ENCODE results near the gene NCBP1.
"Not testable (repeated sequence)": the region's sequence is repeated elsewhere in the genome, so short reads cannot be mapped to it uniquely, and the experiment has no call there.

NCBP1 gene

GRCh38 chr9:97689401-97690180, 56.0 kb downstream of the NCBP1 start:
- DNase-seq (ENCODE audit: low spot score in 2 of 2) = no peak
- Mint-ChIP-seq H3K4me1 (peaks cover 27% of the 10 kb centered on the region), H3K36me3 (peaks cover 95% of the 10 kb centered on the region), H3K4me3 (no peak overlapping the region), H3K9me3 (no peaks in the 10 kb centered on the region), H3K27ac (no peak overlapping the region)
- no peak for ATAC-seq

DNA sequence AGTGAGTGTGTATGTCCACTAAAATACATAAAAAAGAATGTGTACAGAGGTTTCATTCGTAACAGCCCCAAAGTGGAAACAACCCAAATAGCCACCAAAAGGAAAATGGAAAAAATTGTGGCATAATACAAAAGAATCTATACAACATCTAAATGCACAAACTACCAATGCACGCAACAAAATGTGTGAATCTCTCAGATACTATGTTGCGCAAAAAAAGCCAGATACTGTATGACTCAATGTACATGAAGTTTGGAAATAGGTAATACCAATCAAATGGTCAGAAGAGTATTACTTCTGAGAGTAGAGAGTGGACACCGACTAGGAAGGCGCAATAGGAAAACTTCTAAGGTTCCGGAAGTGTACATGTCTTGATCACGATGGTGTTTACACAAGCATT, 61.1 kb downstream of the NCBP1 start:
- H3K27ac Mint-ChIP-seq = peak overlapping the region; percentile 48
- no peak for ATAC-seq
- H3K9me3 Mint-ChIP-seq = no peaks in the 10 kb centered on the region
- H3K36me3 Mint-ChIP-seq = peaks cover 45% of the 10 kb centered on the region
- DNase-seq (ENCODE audit: low spot score in 2 of 2) = no peak
- H3K4me1 Mint-ChIP-seq = peaks cover 44% of the 10 kb centered on the region
- H3K4me3 Mint-ChIP-seq = peak overlapping the region; percentile 86

GRCh38 chr9:97695390-97695789, 61.8 kb downstream of the NCBP1 start:
- H3K27ac Mint-ChIP-seq = no peak overlapping the region
- H3K9me3 Mint-ChIP-seq = no peaks in the 10 kb centered on the region
- ATAC-seq (no peak), DNase-seq (ENCODE audit: low spot score in 2 of 2) (no peak)
- H3K36me3 Mint-ChIP-seq = peaks cover 38% of the 10 kb centered on the region
- peaks cover 44% of the 10 kb centered on the region for H3K4me1 Mint-ChIP-seq
- peak overlapping the region; percentile 86 for H3K4me3 Mint-ChIP-seq

- H3K4me3 Mint-ChIP-seq = peak overlapping the region; percentile 86
- no peak for ATAC-seq
- no peak for DNase-seq (ENCODE audit: low spot score in 2 of 2)
- H3K4me1 Mint-ChIP-seq = peaks cover 48% of the 10 kb centered on the region
- peaks cover 30% of the 10 kb centered on the region for H3K36me3 Mint-ChIP-seq
- peak overlapping the region; percentile 91 for H3K27ac Mint-ChIP-seq
- no peaks in the 10 kb centered on the region for H3K9me3 Mint-ChIP-seq
Measured at GRCh38 chr9:97695995-97696802, 62.6 kb downstream of the NCBP1 start.

- Mint-ChIP-seq H3K4me1 (peaks cover 52% of the 10 kb centered on the region), H3K4me3 (peak within 1 kb of the TSS; percentile 86), H3K9me3 (no peaks in the 10 kb centered on the region), H3K36me3 (peaks cover 22% of the 10 kb centered on the region), H3K27ac (peak within 1 kb of the TSS; percentile 91)
- peak; percentile 96 to 98 for DNase-seq (ENCODE audit: low spot score in 2 of 2)
- peak; percentile 94 for ATAC-seq
Measured at GRCh38 chr9:97696803-97697601, 63.4 kb downstream of the NCBP1 start, which contains the start of gene XPA. XPA (minus strand) TSS chr9:97697340; CDS start chr9:97697292, 48 bp downstream.

DNA sequence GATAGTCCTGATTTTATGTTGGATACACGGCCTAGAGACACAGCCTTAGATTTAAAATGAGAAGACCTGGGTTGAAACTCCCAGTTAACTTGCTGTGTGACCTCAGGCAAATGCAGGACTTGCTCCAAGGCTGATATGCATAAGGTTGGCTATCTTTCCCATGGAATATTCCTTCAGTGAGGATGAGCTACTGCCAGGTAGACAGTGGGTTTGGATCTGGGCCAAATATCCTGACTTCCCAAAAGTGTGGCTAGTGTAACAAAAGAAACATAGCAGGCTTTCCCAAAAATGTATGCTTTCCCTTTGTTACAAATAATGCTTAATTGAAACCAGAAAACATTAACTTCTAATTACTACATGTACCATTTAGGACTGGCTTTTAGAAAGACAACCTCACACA, 64.2 kb downstream of the NCBP1 start:
- H3K4me3 Mint-ChIP-seq = peak overlapping the region; percentile 86
- DNase-seq (ENCODE audit: low spot score in 2 of 2) = no peak
- peaks cover 14% of the 10 kb centered on the region for H3K36me3 Mint-ChIP-seq
- ATAC-seq = no peak
- peaks cover 52% of the 10 kb centered on the region for H3K4me1 Mint-ChIP-seq
- H3K27ac Mint-ChIP-seq = peak overlapping the region; percentile 91
- no peaks in the 10 kb centered on the region for H3K9me3 Mint-ChIP-seq

GRCh38 chr9:97698865-97699264, 65.2 kb downstream of the NCBP1 start:
- Mint-ChIP-seq H3K9me3 (no peaks in the 10 kb centered on the region), H3K4me3 (no peak overlapping the region), H3K36me3 (peaks cover 5% of the 10 kb centered on the region), H3K27ac (peak overlapping the region; percentile 32), H3K4me1 (peaks cover 49% of the 10 kb centered on the region)
- DNase-seq (ENCODE audit: low spot score in 2 of 2) = no peak
- no peak for ATAC-seq

DNA sequence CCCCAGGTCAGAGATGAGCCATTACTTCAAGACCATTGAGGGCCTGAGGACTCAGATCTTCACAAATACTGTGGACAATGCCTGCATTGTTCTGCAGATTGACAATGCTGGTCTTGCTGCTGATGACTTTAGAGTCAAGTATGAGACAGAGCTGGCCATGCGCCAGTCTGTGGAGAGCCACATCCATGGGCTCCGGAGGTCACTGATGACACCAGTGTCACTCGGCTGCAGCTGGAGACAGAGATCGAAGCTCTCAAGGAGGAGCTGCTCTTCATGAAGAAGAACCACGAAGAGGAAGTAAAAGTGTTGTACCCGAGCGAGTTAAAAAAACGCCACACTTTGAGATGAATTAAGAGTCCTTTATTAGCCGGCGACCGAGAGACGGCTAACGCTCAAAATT, 65.7 kb downstream of the NCBP1 start:
- not testable (repeated sequence) for H3K4me3 Mint-ChIP-seq; H3K9me3 Mint-ChIP-seq; DNase-seq (ENCODE audit: low spot score in 2 of 2); H3K36me3 Mint-ChIP-seq; ATAC-seq
- Mint-ChIP-seq H3K4me1 (peaks cover 49% of the 10 kb centered on the region), H3K27ac (peak overlapping the region; percentile 32)

- peaks cover 50% of the 10 kb centered on the region for H3K4me1 Mint-ChIP-seq
- ATAC-seq; H3K36me3 Mint-ChIP-seq; H3K27ac Mint-ChIP-seq; H3K4me3 Mint-ChIP-seq; DNase-seq (ENCODE audit: low spot score in 2 of 2); H3K9me3 Mint-ChIP-seq: not testable (repeated sequence)
Measured at GRCh38 chr9:97699824-97700223, 66.2 kb downstream of the NCBP1 start.

GRCh38 chr9:97703437-97704344, 70.1 kb downstream of the NCBP1 start:
- Mint-ChIP-seq H3K36me3 (no peaks in the 10 kb centered on the region), H3K9me3 (no peaks in the 10 kb centered on the region), H3K4me3 (peak overlapping the region; percentile 57), H3K27ac (peak overlapping the region; percentile 92), H3K4me1 (peaks cover 42% of the 10 kb centered on the region)
- DNase-seq (ENCODE audit: low spot score in 2 of 2) (peak in 1 of 2 donors; percentile 8), ATAC-seq (peak; percentile 96)

GRCh38 chr9:97704345-97704677, 70.7 kb downstream of the NCBP1 start:
- ATAC-seq (no peak), DNase-seq (ENCODE audit: low spot score in 2 of 2) (no peak)
- peaks cover 42% of the 10 kb centered on the region for H3K4me1 Mint-ChIP-seq
- no peaks in the 10 kb centered on the region for H3K36me3 Mint-ChIP-seq
- no peaks in the 10 kb centered on the region for H3K9me3 Mint-ChIP-seq
- H3K4me3 Mint-ChIP-seq = peak overlapping the region; percentile 57
- H3K27ac Mint-ChIP-seq = peak overlapping the region; percentile 92

- Mint-ChIP-seq H3K4me1 (peaks cover 42% of the 10 kb centered on the region), H3K9me3 (no peaks in the 10 kb centered on the region), H3K36me3 (no peaks in the 10 kb centered on the region), H3K27ac (peak overlapping the region; percentile 92), H3K4me3 (peak overlapping the region; percentile 57)
- no peak for DNase-seq (ENCODE audit: low spot score in 2 of 2)
- ATAC-seq = no peak
Measured at GRCh38 chr9:97704851-97705250, 71.2 kb downstream of the NCBP1 start.

DNA sequence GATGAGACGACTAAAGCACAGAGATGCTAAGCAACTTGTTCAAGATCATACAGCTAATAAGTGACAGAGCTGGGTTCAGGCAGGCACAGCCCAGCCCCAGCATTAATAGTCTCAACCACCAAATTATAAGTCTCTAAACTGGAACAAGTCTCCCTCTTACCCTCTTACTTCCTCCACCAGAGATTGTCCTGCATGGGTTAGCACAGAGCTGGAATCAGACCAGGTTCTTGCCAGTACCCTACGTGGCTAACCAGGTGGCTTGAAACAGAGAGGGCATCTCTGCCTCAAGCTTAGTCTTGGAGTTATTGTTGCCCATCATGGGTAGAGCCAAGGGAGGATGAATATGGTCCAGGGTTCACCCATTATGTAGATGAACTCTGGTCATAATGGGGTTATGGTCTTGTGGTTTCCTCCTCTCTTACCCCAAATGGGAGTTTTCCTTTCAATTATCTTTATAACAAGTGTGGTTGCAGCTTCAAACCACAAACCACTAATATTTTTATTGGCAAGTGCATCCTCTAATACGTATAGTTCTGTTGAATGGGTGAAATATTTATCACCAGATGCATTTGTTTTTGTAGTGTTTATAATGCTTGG, 71.8 kb downstream of the NCBP1 start:
- no peak overlapping the region for H3K27ac Mint-ChIP-seq
- no peak overlapping the region for H3K4me3 Mint-ChIP-seq
- H3K36me3 Mint-ChIP-seq = no peaks in the 10 kb centered on the region
- no peak for ATAC-seq
- H3K4me1 Mint-ChIP-seq = peaks cover 42% of the 10 kb centered on the region
- DNase-seq (ENCODE audit: low spot score in 2 of 2) = no peak
- H3K9me3 Mint-ChIP-seq = no peaks in the 10 kb centered on the region

GRCh38 chr9:97706246-97706645, 72.6 kb downstream of the NCBP1 start:
- no peaks in the 10 kb centered on the region for H3K36me3 Mint-ChIP-seq
- no peak overlapping the region for H3K4me3 Mint-ChIP-seq
- DNase-seq (ENCODE audit: low spot score in 2 of 2) = no peak
- peaks cover 45% of the 10 kb centered on the region for H3K4me1 Mint-ChIP-seq
- no peak overlapping the region for H3K27ac Mint-ChIP-seq
- no peaks in the 10 kb centered on the region for H3K9me3 Mint-ChIP-seq
- no peak for ATAC-seq
